NCI-H748 treated with DMSO at 0.1 percent for 48 hours (cell line): ENCODE measurements around the gene ZSWIM6.

ENCODE experiments used
- DNase-seq: peaks from one replicate; lab custom pipeline; 2025; lab: John Stamatoyannopoulos, UW

ZSWIM6 gene

DNA sequence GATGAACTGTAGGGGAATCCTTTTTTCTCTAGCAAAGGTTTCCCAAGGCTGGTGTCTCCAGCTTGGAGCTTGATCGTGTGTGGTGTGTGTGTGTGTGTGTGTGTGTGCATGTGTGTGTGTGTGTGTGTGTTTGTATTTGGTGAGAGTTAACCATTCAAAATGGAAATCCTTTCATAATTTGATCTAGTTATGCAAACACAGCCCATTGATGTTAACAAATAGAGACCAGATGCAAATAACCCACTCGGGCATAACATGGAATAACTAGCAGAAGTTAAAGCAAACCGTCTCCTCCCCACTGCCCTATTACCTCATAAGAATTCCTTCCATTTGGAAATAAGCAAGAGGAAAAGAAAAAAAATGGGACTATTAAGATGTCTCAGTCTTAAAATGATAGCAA lies 24.9 kb upstream of the ZSWIM6 start:
- DNase-seq: no peak

DNA sequence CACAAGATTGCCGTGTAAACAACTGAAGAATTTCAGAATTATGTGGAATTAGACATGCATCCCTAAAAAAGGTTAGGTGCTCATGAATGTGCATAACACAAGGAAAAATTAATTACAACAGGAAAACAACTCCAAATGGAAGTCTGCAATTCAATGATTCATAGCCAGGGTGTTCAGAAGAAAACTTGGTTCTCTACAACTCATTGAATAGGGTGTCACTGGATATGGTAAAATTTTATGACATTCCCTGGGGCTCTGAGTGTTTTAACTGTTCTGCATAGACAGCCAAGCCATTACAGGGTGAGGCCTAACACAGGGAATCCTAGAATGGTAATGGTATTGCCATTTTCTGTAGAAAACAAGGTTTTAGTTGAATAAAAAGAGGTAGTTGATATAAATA lies 24.4 kb upstream of the ZSWIM6 start:
- no peak for DNase-seq

DNA sequence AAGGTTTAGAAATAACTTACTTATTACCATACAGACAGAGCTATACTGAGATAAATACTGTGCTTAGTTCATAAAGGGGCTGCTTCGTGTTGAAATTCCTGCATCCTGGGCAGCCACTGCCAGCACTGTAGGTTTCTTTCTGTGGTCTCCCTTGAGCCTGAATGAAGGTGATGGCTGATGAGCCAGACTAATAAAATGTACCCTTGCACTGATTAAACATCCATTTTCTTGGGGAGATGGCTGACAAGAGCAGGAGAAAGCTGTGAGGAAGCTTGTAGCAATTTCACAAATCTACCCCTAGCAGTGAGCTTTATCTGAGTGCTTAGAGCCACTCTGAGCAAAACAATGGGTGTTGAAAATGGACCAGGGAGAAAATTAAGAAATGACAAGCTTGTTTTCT lies 23.3 kb upstream of the ZSWIM6 start:
- DNase-seq: no peak

DNA sequence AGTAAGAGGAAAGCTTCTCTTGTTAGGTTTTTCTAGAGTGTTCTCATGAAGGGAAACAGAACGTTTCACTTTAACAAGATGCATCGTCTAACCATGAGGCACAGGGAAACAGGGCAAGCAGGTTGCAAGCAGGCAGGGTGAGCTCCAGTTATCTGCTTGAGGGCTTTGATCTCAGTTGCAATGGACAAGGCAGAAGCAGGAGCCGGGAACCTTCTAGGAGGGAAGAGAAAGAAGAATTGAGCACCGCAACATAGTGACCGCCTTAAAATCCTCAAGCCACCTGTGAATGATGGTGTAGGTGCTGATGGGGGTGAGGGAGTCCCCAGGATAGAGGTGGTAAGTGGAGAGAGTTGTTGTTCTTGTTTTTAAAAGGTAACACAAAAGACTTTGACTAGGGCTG lies 22.9 kb upstream of the ZSWIM6 start:
- DNase-seq: no peak

DNA sequence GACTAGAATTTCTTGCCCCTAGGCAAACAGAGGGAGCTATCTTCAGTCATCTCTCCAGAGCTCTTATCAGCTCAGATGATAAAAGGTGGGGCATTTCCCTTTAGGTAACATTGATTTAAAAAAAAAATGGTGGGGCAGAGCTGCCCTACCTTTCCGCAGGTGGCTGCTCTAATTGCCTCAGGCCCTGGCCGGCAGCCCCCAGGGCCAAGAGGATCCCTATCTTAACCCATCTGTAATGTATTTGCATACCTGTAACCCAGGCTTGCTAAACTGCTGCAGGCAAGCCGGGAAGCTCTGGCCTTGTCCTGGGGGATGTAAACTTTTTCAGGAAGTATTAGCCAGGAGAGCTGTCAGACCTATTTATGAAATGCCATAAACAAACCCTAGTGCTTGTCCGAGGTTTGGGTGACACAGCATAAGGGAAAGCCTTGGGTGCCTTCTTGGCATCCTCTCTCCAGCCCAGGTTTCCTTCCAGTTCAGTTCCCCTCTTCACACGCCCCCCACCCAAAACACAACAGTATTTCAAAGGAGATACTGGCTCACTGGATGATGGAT lies 20.9 kb upstream of the ZSWIM6 start:
- no peak for DNase-seq

DNA sequence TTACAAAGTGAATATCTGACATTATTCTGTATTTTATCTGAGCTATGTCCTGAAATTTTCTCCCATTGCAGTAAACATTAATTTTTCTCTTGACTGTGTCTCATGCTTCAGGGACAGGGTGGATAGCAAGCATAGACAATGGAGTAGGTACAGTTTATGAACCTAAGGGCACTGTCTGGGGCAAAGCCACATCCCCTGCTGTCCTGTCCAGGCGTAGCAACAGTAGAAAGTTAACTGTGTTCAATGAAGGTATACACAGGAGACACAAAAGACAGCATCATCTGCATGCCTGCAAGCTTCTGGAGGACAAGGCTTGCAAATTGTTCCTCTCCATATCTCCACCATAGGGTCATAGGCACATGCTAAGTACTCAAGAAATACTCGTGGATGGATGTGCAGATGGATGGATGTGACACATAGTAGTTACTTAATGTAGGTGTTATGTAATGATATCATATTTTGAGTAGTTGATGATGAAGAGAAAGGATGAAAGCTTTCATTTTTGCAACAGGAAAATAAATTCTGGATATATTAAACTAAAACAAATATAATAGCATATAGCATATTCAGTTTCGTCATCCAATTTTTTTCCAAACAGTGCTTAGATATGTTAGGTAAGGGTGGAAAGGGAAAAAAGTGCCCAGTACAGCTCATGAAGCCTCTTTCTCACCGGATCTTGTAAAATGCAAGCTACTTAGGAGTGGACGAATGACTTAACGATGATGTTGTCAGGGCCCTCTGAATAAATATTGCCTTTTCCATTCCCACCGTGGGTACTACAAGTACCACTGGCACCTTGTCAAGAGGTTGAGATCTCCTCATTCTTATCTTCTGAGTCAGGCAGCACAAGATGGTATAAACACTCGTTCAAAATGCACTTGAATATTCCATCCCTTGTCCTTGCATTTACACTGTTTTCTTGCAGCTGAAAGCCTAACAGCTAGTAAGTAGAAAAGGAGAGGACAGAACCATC lies 19.9 kb upstream of the ZSWIM6 start:
- DNase-seq: no peak

DNA sequence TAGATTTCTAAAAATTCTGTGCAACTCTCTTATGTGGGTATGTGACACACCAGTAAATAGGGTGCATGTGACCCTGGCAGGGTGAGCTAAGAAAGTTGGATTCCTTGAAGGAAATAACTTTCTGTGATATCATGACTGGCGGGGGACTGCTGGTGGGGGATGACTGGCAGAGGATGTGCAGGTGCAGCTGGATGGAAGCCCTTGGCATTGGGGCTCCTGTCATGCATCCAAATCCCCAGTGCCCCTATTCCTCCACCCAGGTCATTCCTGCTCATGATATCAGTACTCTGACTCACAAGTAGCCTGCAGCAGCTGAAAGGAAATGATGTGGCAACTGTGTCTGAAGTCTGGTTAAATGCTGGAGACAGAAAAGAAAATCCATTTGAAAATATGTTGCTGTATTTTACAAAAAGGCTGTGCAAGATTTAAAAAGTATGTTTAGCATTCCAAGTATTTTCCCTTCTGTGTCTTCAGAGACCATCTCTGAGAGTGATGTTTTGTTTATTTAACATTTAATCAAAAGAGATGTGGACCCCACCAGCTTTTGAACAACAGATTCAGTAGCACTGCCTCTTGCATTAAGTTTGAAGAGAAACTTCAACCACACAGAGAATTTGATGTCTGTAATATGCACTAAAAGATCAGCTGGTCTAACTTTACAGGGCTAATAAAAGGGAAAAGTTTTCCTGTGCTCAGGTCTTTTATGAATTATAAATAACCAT lies 17.9 kb upstream of the ZSWIM6 start:
- no peak for DNase-seq

DNA sequence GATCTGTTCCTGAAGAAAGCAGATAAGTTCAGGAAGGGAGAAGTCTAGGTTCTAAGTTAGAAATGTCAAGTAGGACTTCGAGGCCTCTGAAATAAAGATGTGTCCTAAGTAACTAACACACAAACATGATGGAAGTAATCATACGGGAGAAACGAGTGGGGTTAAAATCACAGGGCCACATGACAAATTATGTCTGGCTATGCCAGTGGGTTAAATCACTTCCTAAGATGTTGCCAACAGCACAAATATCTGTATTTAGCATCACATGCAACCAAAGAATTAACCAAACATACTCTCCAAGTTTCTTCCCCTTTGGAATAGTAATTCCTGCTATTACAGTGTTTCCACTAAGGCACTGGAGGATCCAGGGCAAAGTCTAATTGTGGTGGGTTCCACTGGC lies 13.7 kb upstream of the ZSWIM6 start:
- no peak for DNase-seq

DNA sequence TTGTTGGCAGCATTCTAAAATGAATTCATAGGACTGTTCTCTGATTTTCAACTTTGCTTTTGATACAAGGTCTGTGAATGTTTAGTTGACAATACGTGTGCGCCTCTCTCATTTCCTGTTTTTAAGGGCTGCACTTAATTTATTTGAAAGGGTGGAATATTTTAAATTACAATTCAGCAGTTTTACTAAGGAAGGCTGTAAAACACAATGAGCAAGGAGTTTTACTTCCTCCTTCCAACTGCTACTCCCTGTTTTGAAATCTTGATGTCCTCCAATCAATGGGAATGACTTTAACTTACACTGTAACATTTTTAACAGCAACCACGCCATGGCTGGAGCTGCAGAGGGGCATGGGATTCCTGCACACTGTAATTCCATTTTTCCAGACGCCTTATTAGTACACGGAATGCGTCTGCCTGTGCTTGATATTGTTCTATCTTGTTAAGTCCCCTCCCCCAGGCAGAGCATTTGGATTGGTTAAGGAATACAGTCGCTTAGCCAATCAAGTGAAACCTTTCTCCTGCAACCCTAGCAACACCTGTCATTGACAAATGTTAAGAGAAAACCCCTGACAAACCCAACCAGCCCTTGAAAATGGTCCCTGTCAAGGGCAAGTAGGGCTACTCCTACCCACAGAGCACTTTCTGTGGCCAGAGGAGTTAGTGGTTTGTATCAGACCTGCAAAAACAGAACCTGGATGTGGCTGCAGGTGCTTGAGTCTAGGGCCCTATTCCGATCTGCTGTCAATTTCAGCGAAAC lies 12.5 kb upstream of the ZSWIM6 start:
- peak; percentile 14 for DNase-seq

DNA sequence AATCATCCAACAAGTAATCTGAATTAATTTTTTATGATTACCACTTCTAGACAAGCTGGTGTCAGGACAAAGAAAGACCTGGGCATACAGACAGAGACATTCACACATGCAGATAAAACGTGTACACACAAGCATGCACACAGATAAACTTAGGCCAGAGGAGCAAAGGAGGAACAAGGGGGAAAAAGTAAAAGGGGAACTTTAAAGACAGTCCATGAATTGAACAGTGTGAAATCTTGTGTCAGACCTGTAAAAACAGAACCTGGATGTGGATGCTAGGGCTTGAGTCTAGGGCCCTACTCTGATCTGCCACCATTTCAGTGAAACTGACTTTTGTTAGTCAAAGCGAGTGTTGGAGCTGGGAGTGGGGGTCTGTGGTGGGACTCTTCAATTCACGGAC lies 11.2 kb upstream of the ZSWIM6 start:
- DNase-seq: no peak

DNA sequence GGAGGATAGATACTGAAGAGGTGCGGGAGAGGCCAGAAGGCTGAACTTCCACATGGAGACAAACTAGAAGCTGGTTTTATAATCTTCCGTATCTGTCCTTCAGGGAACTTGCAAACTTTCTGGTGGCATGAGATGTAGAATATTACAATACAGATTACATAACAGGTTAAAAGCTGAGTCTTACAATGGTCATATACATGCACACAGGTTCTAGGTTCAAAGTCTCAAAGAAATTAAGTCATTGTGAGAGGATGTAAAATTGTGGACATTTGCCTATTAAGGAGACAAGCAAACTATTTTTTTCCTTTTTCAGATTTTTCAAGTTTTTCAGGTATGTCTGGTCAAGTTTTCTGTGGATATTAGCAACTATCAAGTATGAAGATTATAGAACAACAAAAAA lies 10.4 kb upstream of the ZSWIM6 start:
- DNase-seq: no peak

DNA sequence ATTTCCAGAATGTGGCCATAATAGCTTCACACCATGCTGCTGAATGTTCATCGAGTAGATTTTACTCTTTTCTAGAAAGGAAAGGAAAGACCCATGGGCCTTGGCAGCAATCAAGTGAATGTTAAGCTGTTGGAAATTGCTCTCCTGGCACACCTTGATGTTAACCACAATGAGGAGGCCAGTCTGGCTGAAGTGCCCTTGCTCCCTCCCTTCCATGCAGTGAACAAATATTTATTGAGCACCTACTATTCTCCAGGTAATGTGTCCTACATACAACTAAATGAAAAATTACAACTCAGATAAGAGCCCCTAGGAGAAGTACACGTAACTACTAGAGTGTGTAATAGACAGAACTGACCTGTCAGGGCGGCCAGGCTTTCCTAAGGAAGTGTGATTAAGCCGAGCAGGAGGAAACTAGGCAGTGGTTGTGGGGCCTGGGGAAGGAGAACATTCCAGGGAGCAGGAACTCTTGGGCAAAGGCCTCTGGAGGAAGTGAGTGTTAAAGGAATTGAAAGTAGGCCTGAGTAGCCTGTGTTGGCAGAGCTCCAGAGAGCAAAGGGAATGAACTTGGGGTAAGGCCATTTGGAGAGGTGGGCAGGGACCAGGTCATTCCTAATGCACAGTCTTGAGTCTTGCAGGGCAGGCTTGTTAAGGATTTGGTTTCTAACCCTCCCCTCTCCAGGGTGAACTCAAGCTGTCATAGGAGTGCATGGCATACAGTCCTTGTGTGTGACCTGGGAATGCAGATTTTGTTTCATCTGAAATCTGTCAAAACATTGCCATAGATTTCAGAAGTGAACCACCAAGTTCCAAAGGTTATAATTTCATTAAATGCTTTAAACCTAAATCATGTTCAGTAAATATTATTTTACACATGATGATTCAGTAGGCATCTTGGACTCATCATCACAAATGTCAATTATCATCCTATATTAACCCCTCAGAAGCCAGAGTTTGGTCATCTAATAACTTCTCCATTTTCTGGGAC lies 9.0 kb upstream of the ZSWIM6 start:
- DNase-seq: no peak

DNA sequence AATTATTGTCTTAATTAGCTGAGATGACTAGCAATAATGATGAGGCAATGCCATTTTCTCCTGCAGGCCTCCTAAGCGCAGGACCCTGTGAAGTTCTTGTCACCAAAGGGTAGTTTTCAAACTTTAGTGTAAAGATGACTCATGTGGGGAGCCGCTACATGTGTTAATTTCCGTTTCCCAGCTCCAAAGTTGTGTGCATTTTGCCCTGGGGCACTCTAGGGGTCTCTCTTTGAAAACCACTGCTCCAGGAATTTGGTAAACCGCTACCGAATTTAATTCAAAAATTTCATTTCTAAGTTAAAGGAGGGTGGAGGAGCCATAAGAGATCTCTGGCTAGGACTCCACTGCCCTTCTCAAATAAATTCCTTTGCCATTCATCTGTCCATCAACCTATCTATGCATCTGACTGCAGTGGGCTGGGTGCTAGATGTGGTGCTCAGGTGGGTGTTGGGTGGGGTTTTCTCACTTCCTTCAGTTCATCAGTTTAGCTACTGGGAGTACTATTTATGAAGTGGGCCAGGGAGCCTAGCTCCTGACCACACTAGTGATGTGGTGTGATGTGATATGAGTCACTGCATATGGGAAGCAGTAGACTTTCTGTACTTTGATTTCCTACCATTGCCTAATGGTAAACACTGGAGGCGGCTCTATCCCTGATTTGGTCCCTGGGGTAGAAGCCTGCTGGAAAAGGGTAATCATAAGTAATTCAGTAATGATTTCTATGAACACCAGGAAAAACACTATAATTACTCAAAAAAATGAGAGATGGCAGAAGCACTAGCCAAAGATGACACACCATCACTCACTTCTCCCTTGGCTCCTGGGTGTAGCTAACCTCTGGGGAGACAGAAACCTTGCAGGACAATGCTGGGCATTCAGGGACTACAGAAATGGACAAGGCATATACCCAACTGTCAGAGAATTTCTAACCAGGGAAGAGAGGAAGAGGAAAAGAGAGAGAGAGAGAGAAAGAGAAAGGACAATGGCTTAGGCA lies 4.0 kb upstream of the ZSWIM6 start:
- DNase-seq: no peak

DNA sequence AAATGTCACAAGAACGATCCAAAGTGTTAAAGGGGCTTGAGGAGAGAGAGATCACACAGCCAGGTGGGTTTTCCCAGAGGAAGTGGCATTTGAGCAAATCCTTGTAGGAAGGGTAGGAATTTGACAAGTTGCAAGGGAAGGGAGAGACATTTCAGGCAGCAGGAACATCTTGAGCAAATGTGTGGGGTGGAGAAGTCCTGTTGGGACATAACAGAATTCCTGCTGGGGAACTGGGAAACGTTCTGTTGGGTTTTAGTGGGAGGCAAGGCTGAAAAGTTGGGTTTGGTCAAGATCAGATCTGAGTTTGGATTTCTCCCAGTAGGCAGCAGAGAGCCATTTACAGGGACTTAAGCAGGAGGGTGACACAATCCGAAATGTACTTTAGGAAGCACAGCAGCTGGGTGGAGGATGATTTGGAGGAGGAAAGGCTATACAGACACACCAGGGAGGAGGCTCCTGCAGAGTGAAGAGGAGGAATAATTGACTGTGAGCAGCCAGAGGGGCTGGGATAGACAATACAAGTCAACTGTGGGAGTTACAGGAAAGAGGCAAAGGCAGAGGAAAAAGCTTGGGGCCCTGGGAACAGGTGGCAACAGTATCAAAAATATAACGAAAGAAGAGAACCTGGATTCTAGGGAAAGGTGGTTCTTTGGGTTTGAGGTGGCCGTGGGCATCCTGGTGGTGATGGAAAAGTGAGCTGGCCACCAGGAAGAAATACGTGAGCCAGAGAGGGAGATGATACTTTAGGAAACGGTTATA lies 3.1 kb upstream of the ZSWIM6 start:
- DNase-seq: no peak

DNA sequence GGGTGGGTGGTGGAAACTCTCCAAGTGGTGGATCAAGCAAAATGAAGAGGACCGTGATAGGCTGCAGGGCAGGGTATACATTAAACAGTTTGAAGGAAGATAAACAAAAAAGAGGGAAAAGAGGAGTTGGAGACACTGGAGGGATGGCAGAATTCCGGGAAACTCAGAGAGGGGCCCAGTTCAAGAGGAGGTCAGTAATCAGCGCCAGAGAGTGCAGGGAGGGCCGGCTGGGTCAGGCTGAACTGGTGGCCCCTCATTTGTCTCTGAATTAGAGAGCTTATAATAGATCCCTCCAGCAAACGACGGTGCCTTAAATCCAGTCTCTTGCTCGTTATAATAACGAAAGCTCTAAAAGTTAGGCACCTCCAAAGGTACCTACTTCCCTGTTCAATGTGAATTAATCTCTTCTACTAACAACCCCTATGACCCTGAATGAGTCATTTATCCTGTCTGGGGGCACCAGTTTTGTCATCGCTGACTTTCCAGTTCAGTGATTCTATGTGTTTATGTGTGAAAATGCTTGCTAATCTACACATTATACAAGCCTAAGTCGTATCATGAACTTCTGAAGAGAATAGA lies 2.4 kb upstream of the ZSWIM6 start:
- DNase-seq: no peak

DNA sequence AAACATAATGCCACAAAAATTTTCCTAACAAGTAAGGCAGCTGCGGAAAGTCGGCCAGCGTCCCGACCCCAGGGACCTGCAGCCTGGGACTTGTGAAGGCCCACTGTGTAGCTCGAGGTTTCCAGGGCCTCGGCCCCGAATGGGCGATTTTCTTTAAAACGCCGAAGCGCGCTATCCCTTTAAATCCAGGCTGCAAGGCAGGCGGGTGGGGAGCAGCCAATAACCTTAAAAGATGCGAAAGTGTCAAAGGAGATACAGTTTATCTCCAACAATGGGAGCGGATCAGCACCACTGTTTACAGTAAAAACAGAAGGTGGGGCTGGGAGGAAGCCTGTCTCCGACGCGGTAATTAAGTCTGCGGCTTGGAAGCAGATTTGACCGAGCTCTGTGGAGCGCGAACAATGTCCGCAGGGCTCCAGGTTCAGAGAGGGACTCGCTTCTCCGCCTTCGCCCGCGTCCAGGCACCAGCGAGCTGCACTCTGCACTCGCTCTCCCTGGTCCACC lies 1.7 kb upstream of the ZSWIM6 start:
- DNase-seq: peak; percentile 70

DNA sequence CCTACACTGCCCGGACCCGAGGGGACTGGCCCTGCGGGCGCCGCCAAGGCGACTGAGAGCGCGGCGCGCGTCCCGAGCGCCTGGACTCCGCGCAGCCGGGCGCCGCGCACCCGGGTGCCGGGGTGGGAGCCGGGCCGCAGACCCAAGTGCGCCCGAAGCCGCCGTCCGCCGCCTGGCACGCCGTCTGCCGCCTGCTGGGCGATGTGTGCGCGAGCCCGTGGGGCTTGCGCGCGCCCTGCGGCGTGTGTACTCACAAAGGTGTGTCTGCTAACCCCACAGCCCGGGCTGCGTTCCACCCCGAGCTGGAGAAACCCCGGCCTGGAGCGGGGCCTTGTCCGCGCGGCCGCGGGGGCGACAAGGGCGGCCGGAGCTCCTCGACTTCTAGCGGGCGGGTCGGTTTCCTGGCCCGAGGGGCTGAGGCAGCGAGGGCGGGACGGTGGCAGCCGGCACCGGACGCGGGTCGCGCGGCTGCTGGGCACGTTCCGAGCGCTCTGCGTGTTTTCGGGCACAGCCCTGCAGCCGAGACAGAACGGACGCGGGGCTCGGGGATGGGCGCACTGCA lies 1.1 kb upstream of the ZSWIM6 start:
- peak; percentile 54 for DNase-seq

DNA sequence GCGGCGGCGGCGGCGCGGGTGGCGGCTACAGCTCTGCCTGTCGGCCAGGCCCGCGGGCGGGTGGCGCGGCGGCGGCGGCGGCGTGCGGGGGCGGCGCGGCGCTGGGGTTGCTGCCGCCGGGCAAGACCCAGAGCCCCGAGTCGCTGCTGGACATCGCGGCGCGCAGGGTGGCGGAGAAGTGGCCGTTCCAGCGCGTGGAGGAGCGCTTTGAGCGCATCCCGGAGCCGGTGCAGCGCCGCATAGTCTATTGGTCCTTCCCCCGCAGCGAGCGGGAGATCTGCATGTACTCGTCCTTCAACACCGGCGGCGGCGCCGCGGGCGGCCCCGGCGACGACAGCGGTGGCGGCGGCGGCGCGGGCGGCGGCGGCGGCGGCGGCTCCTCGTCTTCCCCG lies 296 bp downstream of the ZSWIM6 start:
- peak; percentile 18 for DNase-seq
